Keratinocyte (primary cell): Measurements from ENCODE around the gene L3MBTL3. TPM values are rescaled to one million over a fixed set of nuclear protein-coding genes. Genes with fewer than 3 reads are reported as not detected.

Experiments used
- DNase-seq: peaks from one replicate; pipeline ENCODE4 v3.0.0-alpha.2; 2011; ENCODE audit warnings: low read depth, missing footprints, low spot score
- FAIRE-seq: peaks from 2 replicates; lab custom pipeline; 2011; peaks lifted over from hg19 to GRCh38; lab: Jason Lieb, UNC
- H2AFZ ChIP-seq: 2 replicates; pipeline ENCODE4 v1.6.0; 2012; ENCODE audit warnings: low read length, control low read depth, inconsistent platforms; ENCODE audit not compliant: control insufficient read depth
- H3K27ac ChIP-seq: 2 replicates; pipeline ENCODE4 v1.5.1; 2011; ENCODE audit warnings: low read length; ENCODE audit not compliant: control insufficient read depth, insufficient read depth
- H3K27me3 ChIP-seq: 3 replicates; pipeline ENCODE4 v1.6.0; 2011; ENCODE audit warnings: low read length; ENCODE audit not compliant: control insufficient read depth, insufficient read depth; ENCODE audit errors: extremely low read depth
- H3K36me3 ChIP-seq, 2 experiments: 2 replicates in 1 of 2; 3 replicates in 1 of 2; pipeline ENCODE4 v1.5.1; 2011; ENCODE audit warnings: low read length in 2 of 2, mild to moderate bottlenecking in 1 of 2; ENCODE audit not compliant: control insufficient read depth in 2 of 2, insufficient read depth in 2 of 2; ENCODE audit errors: extremely low read depth in 1 of 2
- H3K4me1 ChIP-seq: 3 replicates; pipeline ENCODE4 v1.5.1; 2011; ENCODE audit warnings: low read length; ENCODE audit not compliant: control insufficient read depth, insufficient read depth; ENCODE audit errors: extremely low read depth
- H3K4me2 ChIP-seq: 3 replicates; pipeline ENCODE4 v1.6.0; 2011; ENCODE audit warnings: low read depth, low read length; ENCODE audit not compliant: control insufficient read depth, insufficient read depth; ENCODE audit errors: extremely low read depth
- H3K4me3 ChIP-seq, 3 experiments: fragments of 200-600 bp in 1 of 3; sonication (generic) in 1 of 3; 2 replicates in 2 of 3; 3 replicates in 1 of 3; pipeline ENCODE4 v1.5.1; 2011 to 2016; ENCODE audit warnings: low read length in 3 of 3, mild to moderate bottlenecking in 3 of 3, control low read depth in 2 of 3, inconsistent platforms in 1 of 3, low read depth in 1 of 3, mixed read lengths in 1 of 3, mixed run types in 1 of 3, moderate library complexity in 1 of 3; ENCODE audit not compliant: control insufficient read depth in 2 of 3, insufficient read depth in 2 of 3; ENCODE audit errors: extremely low read depth in 1 of 3
- H3K79me2 ChIP-seq: 2 replicates; pipeline ENCODE4 v1.6.0; 2012; ENCODE audit warnings: low read length; ENCODE audit not compliant: control insufficient read depth, insufficient read depth
- H3K9ac ChIP-seq: 3 replicates; pipeline ENCODE4 v1.6.0; 2011; ENCODE audit warnings: low read length; ENCODE audit not compliant: control insufficient read depth, insufficient read depth; ENCODE audit errors: extremely low read depth
- H3K9me1 ChIP-seq: 3 replicates; pipeline ENCODE4 v1.6.0; 2011; ENCODE audit warnings: low read length; ENCODE audit not compliant: control insufficient read depth, insufficient read depth; ENCODE audit errors: extremely low read depth
- H3K9me3 ChIP-seq: 2 replicates; pipeline ENCODE4 v1.5.1; 2012; ENCODE audit warnings: low read depth, low read length; ENCODE audit not compliant: control insufficient read depth
- H4K20me1 ChIP-seq: 3 replicates; pipeline ENCODE4 v1.6.0; 2011; ENCODE audit warnings: low read length; ENCODE audit not compliant: control insufficient read depth, insufficient read depth; ENCODE audit errors: extremely low read depth
- EZH2 ChIP-seq: IDR thresholded peaks from one replicate; pipeline ENCODE4 v1.6.1; 2012; ENCODE audit warnings: inconsistent platforms, mild to moderate bottlenecking, low read length, moderate library complexity
- dilution Hi-C: fragments of 300-500 bp; cut with MboI; formaldehyde crosslinking; loops from one replicate; pipeline ENCODE4 v1.7.0; 2020; ENCODE audit warnings: low sequenced_read_pairs; ENCODE audit not compliant: extremely low pct_ligation_motif_present
- polyA plus RNA-seq, 5 experiments: library from polyadenylated mRNA; depleted of rRNA in 3 of 5; stranded (reverse) in 3 of 5; stranded (forward) in 1 of 5; unstranded in 1 of 5; fragments of >200 nt; gene quantifications; 1 replicate in 1 of 5; 2 replicates in 3 of 5; 3 replicates in 1 of 5; pipeline versions ENCODE4 v1.2.1 to v1.2.3, GENCODE V29; 2011 to 2012; ENCODE audit warnings: missing spikeins in 2 of 5, low read depth in 1 of 5, low replicate concordance in 1 of 5
- TF ChIP-seq, protein P1 (sequence below), 3 experiments: IDR thresholded peaks in 1 of 3; conservative IDR thresholded peaks in 1 of 3; optimal IDR thresholded peaks in 1 of 3; 2 replicates in 2 of 3; 3 replicates in 1 of 3; pipeline versions ENCODE3 to v1.5.1; 2011; ENCODE audit warnings: low read length in 3 of 3, mild to moderate bottlenecking in 3 of 3, moderate library complexity in 2 of 3, control low read depth in 1 of 3, inconsistent platforms in 1 of 3; ENCODE audit not compliant: insufficient read depth in 2 of 3; ENCODE audit errors: extremely low read depth in 1 of 3

Gene L3MBTL3
- polyA plus RNA-seq, 1 donor (not counting 4 experiments of a cell fraction or from before 2014, with no cell fraction given): 16.6 TPM

DNA sequence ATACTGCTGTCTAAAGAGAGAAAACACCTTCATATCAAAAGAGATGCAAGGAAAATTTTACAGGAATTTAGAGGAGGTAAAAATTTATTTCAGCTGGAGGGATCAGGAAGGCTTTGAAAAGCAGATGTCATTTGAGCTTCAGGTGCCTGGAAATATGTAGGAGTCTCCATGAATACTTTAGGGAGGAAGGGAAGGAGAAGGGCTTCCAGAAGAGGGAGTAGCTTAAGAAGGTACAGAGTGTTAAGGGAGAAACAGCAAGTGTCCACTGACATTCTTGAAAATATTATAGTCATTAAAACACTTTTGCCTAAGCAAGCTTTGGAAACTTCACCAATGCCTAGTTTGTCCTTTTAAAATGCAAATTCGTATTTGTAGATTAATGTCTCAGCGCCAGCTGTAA is 27.2 kb downstream of the L3MBTL3 start:
- Histone ChIP-seq H3K9ac (no peak overlapping the region), H3K4me1 (no peaks in the 10 kb centered on the region), H3K79me2 (peaks cover 1% of the 10 kb centered on the region), H3K27me3 (no peaks in the 10 kb centered on the region), H3K9me1 (no peaks in the 10 kb centered on the region), H4K20me1 (no peaks in the 10 kb centered on the region), H3K36me3 (peaks cover 3 to 12% of the 10 kb centered on the region in 2 experiments), H2AFZ (no peak overlapping the region), H3K27ac (no peak overlapping the region), H3K4me2 (no peak overlapping the region), H3K9me3 (no peaks in the 10 kb centered on the region), H3K4me3 (no peak overlapping the region)
- DNase-seq: no peak
- dilution Hi-C loops: no loop called here
- FAIRE-seq: no peak
- TF ChIP-seq, protein P1, sequence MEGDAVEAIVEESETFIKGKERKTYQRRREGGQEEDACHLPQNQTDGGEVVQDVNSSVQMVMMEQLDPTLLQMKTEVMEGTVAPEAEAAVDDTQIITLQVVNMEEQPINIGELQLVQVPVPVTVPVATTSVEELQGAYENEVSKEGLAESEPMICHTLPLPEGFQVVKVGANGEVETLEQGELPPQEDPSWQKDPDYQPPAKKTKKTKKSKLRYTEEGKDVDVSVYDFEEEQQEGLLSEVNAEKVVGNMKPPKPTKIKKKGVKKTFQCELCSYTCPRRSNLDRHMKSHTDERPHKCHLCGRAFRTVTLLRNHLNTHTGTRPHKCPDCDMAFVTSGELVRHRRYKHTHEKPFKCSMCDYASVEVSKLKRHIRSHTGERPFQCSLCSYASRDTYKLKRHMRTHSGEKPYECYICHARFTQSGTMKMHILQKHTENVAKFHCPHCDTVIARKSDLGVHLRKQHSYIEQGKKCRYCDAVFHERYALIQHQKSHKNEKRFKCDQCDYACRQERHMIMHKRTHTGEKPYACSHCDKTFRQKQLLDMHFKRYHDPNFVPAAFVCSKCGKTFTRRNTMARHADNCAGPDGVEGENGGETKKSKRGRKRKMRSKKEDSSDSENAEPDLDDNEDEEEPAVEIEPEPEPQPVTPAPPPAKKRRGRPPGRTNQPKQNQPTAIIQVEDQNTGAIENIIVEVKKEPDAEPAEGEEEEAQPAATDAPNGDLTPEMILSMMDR (optimal IDR thresholded peaks at IDR 0.05 in 1 of 3, IDR thresholded peaks at IDR 0.05 in 1 of 3, conservative IDR thresholded peaks at IDR 0.05 in 1 of 3; ENCODE audit: extremely low read depth in 1 of 3, insufficient read depth in 2 of 3, low read length in 3 of 3): no peak
- TF ChIP-seq EZH2: no peak

DNA sequence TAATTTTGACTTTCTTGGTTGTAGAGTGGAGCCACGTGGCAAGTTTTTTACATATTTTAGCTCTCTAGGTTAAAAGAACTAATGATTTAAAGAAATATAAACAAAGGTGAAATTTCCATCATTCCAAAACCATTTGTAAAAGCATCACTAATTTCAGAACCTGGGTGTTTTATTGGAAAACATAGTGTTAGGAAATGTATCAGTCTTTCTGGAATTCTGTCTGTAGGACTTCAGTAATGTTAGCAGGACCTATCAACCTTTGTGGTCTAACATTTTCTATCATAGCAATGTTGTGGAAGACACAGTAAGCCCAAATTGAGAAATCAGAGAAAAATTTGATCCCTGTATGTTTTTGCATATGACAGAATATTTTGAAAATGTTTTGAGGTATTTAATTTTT is 28.3 kb downstream of the L3MBTL3 start:
- H3K9ac ChIP-seq: no peak overlapping the region
- H3K36me3 ChIP-seq: peaks cover 3 to 12% of the 10 kb centered on the region in 2 experiments
- no peak overlapping the region for H3K4me3 ChIP-seq
- no peak overlapping the region for H2AFZ ChIP-seq
- no peaks in the 10 kb centered on the region for H4K20me1 ChIP-seq
- TF ChIP-seq, protein P1 (optimal IDR thresholded peaks at IDR 0.05 in 1 of 3, IDR thresholded peaks at IDR 0.05 in 1 of 3, conservative IDR thresholded peaks at IDR 0.05 in 1 of 3; ENCODE audit: extremely low read depth in 1 of 3, insufficient read depth in 2 of 3, low read length in 3 of 3): no peak
- TF ChIP-seq EZH2: no peak
- FAIRE-seq: no peak
- H3K27me3 ChIP-seq: no peaks in the 10 kb centered on the region
- dilution Hi-C loops: no loop called here
- DNase-seq: no peak
- no peak overlapping the region for H3K4me2 ChIP-seq
- H3K4me1 ChIP-seq: no peaks in the 10 kb centered on the region
- H3K27ac ChIP-seq: no peak overlapping the region
- peaks cover 1% of the 10 kb centered on the region for H3K79me2 ChIP-seq
- H3K9me1 ChIP-seq: no peaks in the 10 kb centered on the region
- no peaks in the 10 kb centered on the region for H3K9me3 ChIP-seq
